ENCODE results near the gene GOLT1B. TPM values are rescaled to one million over a fixed set of nuclear protein-coding genes. Genes with fewer than 3 reads are reported as not detected.
A peak's percentile ranks its signal among the peaks of the same experiment; 100 is the strongest.

GOLT1B gene
- total and polyA plus RNA-seq, 9 of the 15 experiments (the other 6 are each of a cell fraction or from before 2014, with no cell fraction given) = 9.4 to 66.1 (median 26.7) TPM

DNA sequence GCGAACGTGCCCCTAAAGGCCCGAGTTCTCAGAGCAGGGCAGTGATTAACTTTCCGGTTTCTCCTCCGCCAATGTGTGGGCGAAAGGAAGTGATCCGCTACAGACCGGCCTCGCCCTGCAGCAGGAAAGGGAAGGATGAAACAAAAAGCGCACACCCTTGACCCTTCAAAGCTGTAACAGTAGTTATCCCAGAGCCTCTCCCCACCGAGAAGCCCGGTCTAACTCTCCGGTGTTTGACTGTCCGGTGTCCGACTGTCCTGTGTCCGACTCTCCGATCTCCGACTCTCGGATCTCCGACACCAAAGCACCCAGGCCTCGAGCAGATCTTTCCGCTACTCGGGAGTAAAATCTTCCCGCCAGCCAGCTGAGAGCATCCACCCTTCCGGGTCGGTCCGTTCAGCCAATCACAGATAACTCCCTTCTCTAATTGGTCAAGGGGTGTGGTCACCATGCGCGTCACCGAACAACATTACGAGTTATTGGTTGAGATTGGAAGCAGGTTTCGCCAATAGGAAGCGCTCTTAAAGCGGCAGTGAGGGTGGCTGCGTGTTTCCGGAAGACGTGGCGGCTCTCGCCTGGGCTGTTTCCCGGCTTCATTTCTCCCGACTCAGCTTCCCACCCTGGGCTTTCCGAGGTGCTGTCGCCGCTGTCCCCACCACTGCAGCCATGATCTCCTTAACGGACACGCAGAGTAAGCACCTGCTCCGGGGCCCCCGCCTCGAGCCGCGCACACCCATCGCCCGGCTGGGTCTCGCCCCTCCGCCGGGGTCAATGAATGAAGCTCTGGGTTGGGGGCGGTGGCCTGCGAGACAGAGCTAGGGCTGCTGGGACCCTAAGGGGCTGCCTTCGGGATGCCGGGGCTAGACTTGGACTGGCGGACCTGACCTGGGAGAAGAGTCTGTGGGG is at the start of gene GOLT1B, which contains the start of gene RECQL (continued):
- peak; percentile 38; the same call in 1 of the 2 replicates for TF ChIP-seq NR2C1 (IDR thresholded peaks at IDR 0.05)
- 0 out of 2 replicates have a peak, but pooled peaks have one; percentile 34 for TF ChIP-seq NR2C1 (tag; IDR thresholded peaks at IDR 0.05)
- TF ChIP-seq, protein P1, sequence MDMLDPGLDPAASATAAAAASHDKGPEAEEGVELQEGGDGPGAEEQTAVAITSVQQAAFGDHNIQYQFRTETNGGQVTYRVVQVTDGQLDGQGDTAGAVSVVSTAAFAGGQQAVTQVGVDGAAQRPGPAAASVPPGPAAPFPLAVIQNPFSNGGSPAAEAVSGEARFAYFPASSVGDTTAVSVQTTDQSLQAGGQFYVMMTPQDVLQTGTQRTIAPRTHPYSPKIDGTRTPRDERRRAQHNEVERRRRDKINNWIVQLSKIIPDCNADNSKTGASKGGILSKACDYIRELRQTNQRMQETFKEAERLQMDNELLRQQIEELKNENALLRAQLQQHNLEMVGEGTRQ (CRISPR knock-in tag; IDR thresholded peaks at IDR 0.05) = no peak
- peak; percentile 51 for TF ChIP-seq SIN3B (IDR thresholded peaks at IDR 0.05; ENCODE audit: low read depth)
- TF ChIP-seq, protein P2, sequence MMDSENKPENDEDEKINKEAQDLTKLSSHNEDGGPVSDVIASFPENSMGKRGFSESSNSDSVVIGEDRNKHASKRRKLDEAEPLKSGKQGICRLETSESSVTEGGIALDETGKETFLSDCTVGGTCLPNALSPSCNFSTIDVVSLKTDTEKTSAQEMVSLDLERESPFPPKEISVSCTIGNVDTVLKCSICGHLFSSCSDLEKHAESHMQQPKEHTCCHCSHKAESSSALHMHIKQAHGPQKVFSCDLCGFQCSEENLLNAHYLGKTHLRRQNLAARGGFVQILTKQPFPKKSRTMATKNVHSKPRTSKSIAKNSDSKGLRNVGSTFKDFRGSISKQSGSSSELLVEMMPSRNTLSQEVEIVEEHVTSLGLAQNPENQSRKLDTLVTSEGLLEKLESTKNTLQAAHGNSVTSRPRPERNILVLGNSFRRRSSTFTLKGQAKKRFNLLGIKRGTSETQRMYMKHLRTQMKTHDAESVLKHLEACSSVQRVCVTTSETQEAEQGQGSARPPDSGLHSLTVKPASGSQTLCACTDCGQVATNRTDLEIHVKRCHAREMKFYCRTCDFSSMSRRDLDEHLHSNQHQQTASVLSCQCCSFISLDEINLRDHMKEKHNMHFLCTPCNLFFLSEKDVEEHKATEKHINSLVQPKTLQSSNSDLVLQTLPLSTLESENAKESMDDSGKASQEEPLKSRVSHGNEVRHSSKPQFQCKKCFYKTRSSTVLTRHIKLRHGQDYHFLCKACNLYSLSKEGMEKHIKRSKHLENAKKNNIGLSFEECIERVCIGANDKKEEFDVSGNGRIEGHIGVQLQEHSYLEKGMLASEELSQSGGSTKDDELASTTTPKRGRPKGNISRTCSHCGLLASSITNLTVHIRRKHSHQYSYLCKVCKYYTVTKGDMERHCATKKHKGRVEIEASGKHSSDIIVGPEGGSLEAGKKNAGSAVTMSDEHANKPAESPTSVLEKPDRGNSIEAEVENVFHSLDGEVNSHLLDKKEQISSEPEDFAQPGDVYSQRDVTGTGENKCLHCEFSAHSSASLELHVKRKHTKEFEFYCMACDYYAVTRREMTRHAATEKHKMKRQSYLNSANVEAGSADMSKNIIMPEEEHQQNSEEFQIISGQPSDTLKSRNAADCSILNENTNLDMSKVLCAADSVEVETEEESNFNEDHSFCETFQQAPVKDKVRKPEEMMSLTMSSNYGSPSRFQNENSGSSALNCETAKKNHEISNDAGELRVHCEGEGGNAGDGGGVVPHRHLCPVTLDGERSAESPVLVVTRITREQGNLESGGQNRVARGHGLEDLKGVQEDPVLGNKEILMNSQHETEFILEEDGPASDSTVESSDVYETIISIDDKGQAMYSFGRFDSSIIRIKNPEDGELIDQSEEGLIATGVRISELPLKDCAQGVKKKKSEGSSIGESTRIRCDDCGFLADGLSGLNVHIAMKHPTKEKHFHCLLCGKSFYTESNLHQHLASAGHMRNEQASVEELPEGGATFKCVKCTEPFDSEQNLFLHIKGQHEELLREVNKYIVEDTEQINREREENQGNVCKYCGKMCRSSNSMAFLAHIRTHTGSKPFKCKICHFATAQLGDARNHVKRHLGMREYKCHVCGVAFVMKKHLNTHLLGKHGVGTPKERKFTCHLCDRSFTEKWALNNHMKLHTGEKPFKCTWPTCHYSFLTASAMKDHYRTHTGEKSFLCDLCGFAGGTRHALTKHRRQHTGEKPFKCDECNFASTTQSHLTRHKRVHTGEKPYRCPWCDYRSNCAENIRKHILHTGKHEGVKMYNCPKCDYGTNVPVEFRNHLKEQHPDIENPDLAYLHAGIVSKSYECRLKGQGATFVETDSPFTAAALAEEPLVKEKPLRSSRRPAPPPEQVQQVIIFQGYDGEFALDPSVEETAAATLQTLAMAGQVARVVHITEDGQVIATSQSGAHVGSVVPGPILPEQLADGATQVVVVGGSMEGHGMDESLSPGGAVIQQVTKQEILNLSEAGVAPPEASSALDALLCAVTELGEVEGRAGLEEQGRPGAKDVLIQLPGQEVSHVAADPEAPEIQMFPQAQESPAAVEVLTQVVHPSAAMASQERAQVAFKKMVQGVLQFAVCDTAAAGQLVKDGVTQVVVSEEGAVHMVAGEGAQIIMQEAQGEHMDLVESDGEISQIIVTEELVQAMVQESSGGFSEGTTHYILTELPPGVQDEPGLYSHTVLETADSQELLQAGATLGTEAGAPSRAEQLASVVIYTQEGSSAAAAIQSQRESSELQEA (IDR thresholded peaks at IDR 0.05; ENCODE audit: low read depth) = no peak
- no peak for TF ChIP-seq SMARCB1 (IDR thresholded peaks at IDR 0.05; ENCODE audit: insufficient read length, low read depth)
- TF ChIP-seq RAD51 (IDR thresholded peaks at IDR 0.05; ENCODE audit: borderline replicate concordance, low read depth) = no peak
- no peak for TF ChIP-seq FIP1L1 (IDR thresholded peaks at IDR 0.05; ENCODE audit: low read depth, low read length, poor library complexity, severe bottlenecking)
- no peak for TF ChIP-seq KLF16 (IDR thresholded peaks at IDR 0.05)
- peak; percentile 93 for TF ChIP-seq RBFOX2 (IDR thresholded peaks at IDR 0.05; ENCODE audit: low read depth, low read length)
- no peak for TF ChIP-seq ZC3H8 (IDR thresholded peaks at IDR 0.05)
- TF ChIP-seq RBBP5 (IDR thresholded peaks at IDR 0.05; ENCODE audit: borderline replicate concordance, insufficient read depth, low read length, poor library complexity, severe bottlenecking) = peak; percentile 81
- no peak for TF ChIP-seq TRIM24 (IDR thresholded peaks at IDR 0.05)
- TF ChIP-seq BRF1 (IDR thresholded peaks at IDR 0.05; ENCODE audit: borderline replicate concordance, extremely low read depth, insufficient read length) = no peak
- TF ChIP-seq ZNF75A (CRISPR knock-in tag; IDR thresholded peaks at IDR 0.05) = no peak
- TF ChIP-seq MAFG (tag; conservative IDR thresholded peaks at IDR 0.05) = no peak
- TF ChIP-seq ZNF764 (CRISPR knock-in tag; IDR thresholded peaks at IDR 0.05; ENCODE audit: low read depth) = no peak
- TF ChIP-seq ELF2 (CRISPR knock-in tag; IDR thresholded peaks at IDR 0.05) = peak; percentile 91
- no peak for TF ChIP-seq KHSRP (IDR thresholded peaks at IDR 0.05)
- TF ChIP-seq GABPB2 (CRISPR knock-in tag; conservative IDR thresholded peaks at IDR 0.05) = no peak
- peak; percentile 85 for TF ChIP-seq GABPA (tag; conservative IDR thresholded peaks at IDR 0.05; ENCODE audit: low read depth)

Data from K562 (cell line).